Body of pancreas (tissue), 4 donors: Measurements from ENCODE around the gene CFAP97D2. TPM values are rescaled to one million over a fixed set of nuclear protein-coding genes. Genes with fewer than 3 reads are reported as not detected.
"Not testable (repeated sequence)": the region's sequence is repeated elsewhere in the genome, so short reads cannot be mapped to it uniquely, and the experiment has no call there.

Experiments used
- ATAC-seq: fragments of 150-250 bp; one replicate; pipeline ENCODE4 v1.9.1; 2016
- DNase-seq, 4 donors: peaks; one replicate each; pipeline ENCODE4 v3.0.0-alpha.2; 2019
- H3K27ac ChIP-seq, 4 donors: fragments of 200-600 bp; sonication (generic); 1 replicate in 3 of 4; 2 replicates in 1 of 4; pipeline versions ENCODE4 v1.5.1 to v1.6.1; 2016 to 2019; ENCODE audit warnings: mild to moderate bottlenecking in 1 of 4, mixed read lengths in 1 of 4, moderate library complexity in 1 of 4
- H3K27me3 ChIP-seq, 2 donors: fragments of 200-600 bp; sonication (generic); one replicate each; pipeline ENCODE4 v1.6.0; 2016; ENCODE audit warnings: mild to moderate bottlenecking in 1 of 2
- H3K36me3 ChIP-seq, 2 donors: fragments of 200-600 bp; sonication (generic); replicated peaks in 1 of 2; 2 replicates each; pipeline ENCODE4 v1.5.1; 2016; ENCODE audit warnings: low read depth in 2 of 2; ENCODE audit not compliant: insufficient read depth in 1 of 2
- H3K4me1 ChIP-seq: fragments of 200-600 bp; sonication (generic); one replicate; pipeline ENCODE4 v1.6.0; 2016
- H3K4me3 ChIP-seq, 2 donors: fragments of 200-600 bp; sonication (generic); 1 replicate in 1 of 2; 2 replicates in 1 of 2; pipeline ENCODE4 v1.5.1; 2016 to 2019
- H3K9me3 ChIP-seq, 3 donors: fragments of 200-600 bp; sonication (generic); 1 replicate in 2 of 3; 2 replicates in 1 of 3; pipeline ENCODE4 v1.5.1; 2016
- CTCF ChIP-seq, 7 experiments: fragments of 450-650 bp in 4 of 7; fragments of 200-600 bp in 3 of 7; sonication (generic) in 3 of 7; IDR thresholded peaks; one replicate each; pipeline ENCODE4 v1.5.1; 2016 to 2019; ENCODE audit warnings: antibody characterized with exemption in 7 of 7
- POLR2A ChIP-seq, 3 donors: fragments of 450-650 bp; IDR thresholded peaks; one replicate each; pipeline ENCODE4 v1.6.1; 2016; ENCODE audit warnings: antibody characterized with exemption in 3 of 3, mild to moderate bottlenecking in 2 of 3
- WGBS, 2 donors: methylation state at CpG; one replicate each; pipeline ENCODE4 v1.1.5; 2017; 5-methylcytosine and 5-hydroxymethylcytosine counted together
- intact Hi-C: fragments of 100-400 bp; cut with DNase I; formaldehyde crosslinking; loops from one replicate; pipeline ENCODE4 v1.15.1; 2023
- total RNA-seq, 2 donors: library from RNA; depleted of rRNA; stranded (reverse); fragments of >200 nt; gene quantifications; one replicate each; pipeline ENCODE4 v1.1.0, GENCODE V29; 2016

Gene CFAP97D2
- total RNA-seq, 2 donors from 2014 or later: not detected

GRCh38 chr13:114155926-114156883 is 22.9 kb upstream of the CFAP97D2 start:
- intact Hi-C loops: no loop called here
- H3K27me3 ChIP-seq: no peaks in the 10 kb centered on the region
- H3K4me3 ChIP-seq: no peak overlapping the region
- H3K27ac ChIP-seq: no peak overlapping the region
- no peaks in the 10 kb centered on the region for H3K9me3 ChIP-seq
- 28 to 54% methylated on average over 9 to 11 of the region's 19 CpGs for WGBS, 2 donors
- peaks cover 6% of the 10 kb centered on the region for H3K4me1 ChIP-seq
- ATAC-seq (no peak), DNase-seq (no peak)
- H3K36me3 ChIP-seq: no peaks in the 10 kb centered on the region
- no peak for TF ChIP-seq CTCF (IDR thresholded peaks at IDR 0.05)
- no peak for TF ChIP-seq POLR2A (IDR thresholded peaks at IDR 0.05)

- intact Hi-C loops: no loop called here
- Histone ChIP-seq H3K9me3 (no peaks in the 10 kb centered on the region), H3K4me1 (peaks cover 6% of the 10 kb centered on the region), H3K36me3 (no peaks in the 10 kb centered on the region), H3K27ac (no peak overlapping the region), H3K4me3 (no peak overlapping the region), H3K27me3 (no peaks in the 10 kb centered on the region)
- TF ChIP-seq CTCF (IDR thresholded peaks at IDR 0.05): no peak
- TF ChIP-seq POLR2A (IDR thresholded peaks at IDR 0.05): no peak
- WGBS, 2 donors: 78 to 82% methylated on average over 10 to 11 of the region's 11 CpGs
- no peak for DNase-seq
- ATAC-seq: no peak
Measured at GRCh38 chr13:114157869-114158495, 21.1 kb upstream of the CFAP97D2 start.

DNA sequence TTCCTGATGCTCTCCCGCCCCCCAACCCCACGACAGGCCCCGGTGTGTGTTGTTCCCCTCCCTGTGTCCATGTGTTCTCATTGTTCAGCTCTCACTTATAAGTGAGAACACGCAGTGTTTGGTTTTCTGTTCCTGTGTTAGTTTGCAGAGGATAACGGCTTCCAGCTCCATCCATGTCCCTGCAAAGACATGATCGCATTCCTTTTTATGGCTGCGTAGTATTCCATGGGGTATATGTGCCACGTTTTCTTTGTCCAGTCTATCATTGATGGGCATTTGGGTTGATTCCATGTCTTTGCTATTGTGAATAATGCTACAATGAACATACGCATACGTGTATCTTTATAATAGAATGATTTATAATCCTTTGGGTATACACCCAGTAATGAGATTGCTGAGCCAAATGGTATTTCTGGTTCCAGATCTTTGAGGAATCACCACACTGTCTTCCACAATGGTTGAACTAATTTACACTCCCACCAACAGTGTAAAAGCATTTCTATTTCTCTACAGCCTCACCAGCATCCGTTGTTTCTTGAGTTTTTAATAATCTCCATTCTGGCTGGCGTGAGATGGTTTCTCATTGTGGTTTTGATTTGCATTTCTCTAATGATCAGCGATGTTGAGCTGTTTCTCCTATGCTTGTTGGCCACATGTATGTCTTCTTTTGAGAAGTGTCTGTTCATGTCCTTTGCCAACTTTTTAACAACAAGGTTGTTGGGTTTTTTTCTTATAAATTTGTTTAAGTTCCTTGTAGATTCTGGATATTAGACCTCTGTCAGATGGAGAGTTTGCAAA is 20.0 kb upstream of the CFAP97D2 start:
- H3K27ac ChIP-seq, H3K36me3 ChIP-seq, DNase-seq, ATAC-seq, H3K4me3 ChIP-seq, H3K4me1 ChIP-seq, intact Hi-C loops, H3K27me3 ChIP-seq, H3K9me3 ChIP-seq: not testable (repeated sequence)
- WGBS, 2 donors: 80 to 94% methylated on average over 13 of the region's 13 CpGs

DNA sequence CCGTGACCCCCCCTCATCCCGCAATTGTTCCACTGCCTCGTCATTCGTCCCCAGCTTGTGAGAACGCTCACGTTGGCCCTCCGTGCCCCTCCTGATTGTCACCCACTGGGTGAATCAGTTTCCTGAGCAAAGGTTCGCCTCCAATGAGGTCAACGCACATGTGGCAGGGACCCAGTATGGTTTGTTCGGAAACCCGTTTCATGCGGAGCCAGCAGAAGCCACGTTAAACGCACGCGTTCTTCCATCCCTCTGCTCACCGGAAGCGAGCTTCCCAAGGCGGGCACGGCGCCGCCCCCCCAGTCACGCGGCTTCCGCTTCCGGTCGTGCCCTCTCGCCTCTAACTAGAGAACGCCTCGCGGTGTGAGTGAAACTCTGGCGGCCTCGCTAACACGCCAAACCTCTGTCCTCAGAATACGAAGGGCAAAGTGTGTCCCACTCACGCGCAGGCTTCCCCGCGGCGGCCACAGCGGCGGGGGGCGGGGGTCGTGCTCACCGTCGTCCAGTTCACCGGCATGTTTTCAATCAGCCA is 18.0 kb upstream of the CFAP97D2 start:
- H3K27ac ChIP-seq: no peak overlapping the region
- no peak for ATAC-seq
- H3K36me3 ChIP-seq: no peaks in the 10 kb centered on the region
- no peak overlapping the region for H3K4me3 ChIP-seq
- intact Hi-C loops: no loop called here
- 93 to 95% methylated on average over 47 of the region's 47 CpGs for WGBS, 2 donors
- peaks cover 6% of the 10 kb centered on the region for H3K4me1 ChIP-seq
- DNase-seq: no peak
- no peaks in the 10 kb centered on the region for H3K9me3 ChIP-seq
- TF ChIP-seq POLR2A (IDR thresholded peaks at IDR 0.05): no peak
- no peak for TF ChIP-seq CTCF (IDR thresholded peaks at IDR 0.05)
- no peaks in the 10 kb centered on the region for H3K27me3 ChIP-seq
